Measurements from ENCODE around the gene IRGC.
A peak's percentile ranks its signal among the peaks of the same experiment; 100 is the strongest.
"Not testable (repeated sequence)": the region's sequence is repeated elsewhere in the genome, so short reads cannot be mapped to it uniquely, and the experiment has no call there.

IRGC gene

GRCh38 chr19:43715776-43716175, at the start of gene IRGC:
Gene IRGC, plus strand, starts transcription at chr19:43716076. Its CDS starts 2,483 bp downstream, at chr19:43718559.
- no peak for DNase-seq (ENCODE audit: low read depth)

GRCh38 chr19:43667126-43667875, 48.6 kb upstream of the IRGC start:
- DNase-seq (ENCODE audit: low read depth): no peak

- no peak for DNase-seq (ENCODE audit: low read depth)
Observed at GRCh38 chr19:43667876-43668405, 47.9 kb upstream of the IRGC start.

- peak; percentile 82 for DNase-seq (ENCODE audit: low read depth)
Observed at GRCh38 chr19:43668406-43669109, 47.3 kb upstream of the IRGC start.

GRCh38 chr19:43672061-43672679, 43.7 kb upstream of the IRGC start:
- DNase-seq (ENCODE audit: low read depth): no peak

- no peak for DNase-seq (ENCODE audit: low read depth)
Observed at GRCh38 chr19:43673637-43674036, 42.2 kb upstream of the IRGC start.

GRCh38 chr19:43674183-43674582, 41.7 kb upstream of the IRGC start:
- no peak for DNase-seq (ENCODE audit: low read depth)

GRCh38 chr19:43674596-43674995, 41.3 kb upstream of the IRGC start:
- DNase-seq (ENCODE audit: low read depth): no peak

- no peak for DNase-seq (ENCODE audit: low read depth)
Observed at GRCh38 chr19:43675269-43675879, 40.5 kb upstream of the IRGC start.

GRCh38 chr19:43675906-43676305, 40.0 kb upstream of the IRGC start:
- no peak for DNase-seq (ENCODE audit: low read depth)

GRCh38 chr19:43678512-43679261, 37.2 kb upstream of the IRGC start:
- no peak for DNase-seq (ENCODE audit: low read depth)

GRCh38 chr19:43681821-43682220, 34.1 kb upstream of the IRGC start:
- no peak for DNase-seq (ENCODE audit: low read depth)

- not testable (repeated sequence) for DNase-seq (ENCODE audit: low read depth)
Observed at GRCh38 chr19:43682269-43682668, 33.6 kb upstream of the IRGC start.

GRCh38 chr19:43682824-43683661, 32.8 kb upstream of the IRGC start:
- no peak for DNase-seq (ENCODE audit: low read depth)

- no peak for DNase-seq (ENCODE audit: low read depth)
Observed at GRCh38 chr19:43683905-43684304, 32.0 kb upstream of the IRGC start.

GRCh38 chr19:43684326-43684725, 31.6 kb upstream of the IRGC start:
- DNase-seq (ENCODE audit: low read depth): no peak

GRCh38 chr19:43687660-43687997, 28.2 kb upstream of the IRGC start:
- no peak for DNase-seq (ENCODE audit: low read depth)

GRCh38 chr19:43688059-43688701, 27.7 kb upstream of the IRGC start:
- no peak for DNase-seq (ENCODE audit: low read depth)

GRCh38 chr19:43690444-43690843, 25.4 kb upstream of the IRGC start:
- DNase-seq (ENCODE audit: low read depth): no peak

- DNase-seq (ENCODE audit: low read depth): no peak
Observed at GRCh38 chr19:43690890-43691289, 25.0 kb upstream of the IRGC start.

All from activated T-helper 1 cell treated with Interleukin-2 at 50 U/mL for 16 hours (primary cell).